ENCODE data around the gene FCN2. TPM values are rescaled to one million over a fixed set of nuclear protein-coding genes. Genes with fewer than 3 reads are reported as not detected.

Gene FCN2
- total RNA-seq, 1 donor from 2014 or later: not detected

DNA sequence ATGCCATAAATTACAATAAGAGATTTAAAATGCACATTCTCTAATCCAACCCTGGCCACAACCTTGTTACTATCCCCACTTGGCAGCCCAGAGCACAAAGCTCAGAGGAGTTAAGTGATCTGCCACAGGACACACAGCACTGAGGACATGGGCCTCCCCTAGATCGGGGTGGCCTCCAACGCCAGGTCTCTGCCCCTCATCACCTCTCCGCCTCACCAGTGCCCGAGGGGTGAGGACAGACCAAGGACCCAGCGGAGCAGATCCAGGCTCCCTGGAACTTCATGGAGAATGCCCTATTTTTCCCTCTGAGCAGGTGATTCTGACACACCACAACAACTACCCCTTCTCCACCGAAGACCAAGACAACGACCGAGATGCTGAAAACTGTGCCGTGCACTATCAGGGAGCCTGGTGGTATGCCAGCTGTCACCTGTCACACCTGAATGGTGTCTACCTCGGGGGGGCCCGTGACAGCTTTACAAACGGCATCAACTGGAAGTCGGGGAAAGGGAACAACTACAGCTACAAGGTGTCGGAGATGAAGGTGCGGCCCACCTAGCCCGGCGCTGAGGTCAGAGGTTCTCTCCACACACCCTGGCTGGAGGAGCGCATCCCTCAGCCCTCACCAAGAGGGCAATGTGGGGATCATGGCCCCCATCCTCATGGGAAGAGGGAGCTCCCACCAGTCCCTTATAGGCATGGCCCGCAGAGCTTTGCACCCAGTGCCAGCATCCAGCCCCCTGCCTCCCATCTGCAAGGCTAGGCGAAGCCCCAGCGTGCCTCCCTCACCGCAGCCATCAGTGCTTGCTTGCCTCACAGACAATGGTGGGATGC is 12.5 kb upstream of the FCN2 start:
- no peak for DNase-seq (ENCODE audit: low spot score in 2 of 2, unreplicated experiment in 2 of 2)
- Mint-ChIP-seq H3K4me1 (no peaks in the 10 kb centered on the region), H3K4me3 (no peak overlapping the region), H3K36me3 (no peaks in the 10 kb centered on the region), H3K27ac (no peak overlapping the region), H3K27me3 (ENCODE audit: low read depth) (peaks cover 15% of the 10 kb centered on the region), H3K9me3 (no peaks in the 10 kb centered on the region)
- TF ChIP-seq, protein P1, sequence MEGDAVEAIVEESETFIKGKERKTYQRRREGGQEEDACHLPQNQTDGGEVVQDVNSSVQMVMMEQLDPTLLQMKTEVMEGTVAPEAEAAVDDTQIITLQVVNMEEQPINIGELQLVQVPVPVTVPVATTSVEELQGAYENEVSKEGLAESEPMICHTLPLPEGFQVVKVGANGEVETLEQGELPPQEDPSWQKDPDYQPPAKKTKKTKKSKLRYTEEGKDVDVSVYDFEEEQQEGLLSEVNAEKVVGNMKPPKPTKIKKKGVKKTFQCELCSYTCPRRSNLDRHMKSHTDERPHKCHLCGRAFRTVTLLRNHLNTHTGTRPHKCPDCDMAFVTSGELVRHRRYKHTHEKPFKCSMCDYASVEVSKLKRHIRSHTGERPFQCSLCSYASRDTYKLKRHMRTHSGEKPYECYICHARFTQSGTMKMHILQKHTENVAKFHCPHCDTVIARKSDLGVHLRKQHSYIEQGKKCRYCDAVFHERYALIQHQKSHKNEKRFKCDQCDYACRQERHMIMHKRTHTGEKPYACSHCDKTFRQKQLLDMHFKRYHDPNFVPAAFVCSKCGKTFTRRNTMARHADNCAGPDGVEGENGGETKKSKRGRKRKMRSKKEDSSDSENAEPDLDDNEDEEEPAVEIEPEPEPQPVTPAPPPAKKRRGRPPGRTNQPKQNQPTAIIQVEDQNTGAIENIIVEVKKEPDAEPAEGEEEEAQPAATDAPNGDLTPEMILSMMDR (IDR thresholded peaks at IDR 0.05; ENCODE audit: unreplicated experiment): no peak

GRCh38 chr9:134868751-134869553 is 11.7 kb upstream of the FCN2 start:
- peaks cover 15% of the 10 kb centered on the region for H3K27me3 Mint-ChIP-seq (ENCODE audit: low read depth)
- no peaks in the 10 kb centered on the region for H3K36me3 Mint-ChIP-seq
- no peak overlapping the region for H3K4me3 Mint-ChIP-seq
- H3K4me1 Mint-ChIP-seq: no peaks in the 10 kb centered on the region
- DNase-seq (ENCODE audit: low spot score in 2 of 2, unreplicated experiment in 2 of 2): no peak
- TF ChIP-seq, protein P1 (IDR thresholded peaks at IDR 0.05; ENCODE audit: unreplicated experiment): no peak
- no peaks in the 10 kb centered on the region for H3K9me3 Mint-ChIP-seq
- H3K27ac Mint-ChIP-seq: no peak overlapping the region

- TF ChIP-seq, protein P1 (IDR thresholded peaks at IDR 0.05; ENCODE audit: unreplicated experiment): no peak
- Mint-ChIP-seq H3K9me3 (peaks cover 6% of the 10 kb centered on the region), H3K36me3 (no peaks in the 10 kb centered on the region), H3K4me3 (no peak overlapping the region), H3K27me3 (ENCODE audit: low read depth) (peaks cover 20% of the 10 kb centered on the region), H3K27ac (no peak overlapping the region), H3K4me1 (no peaks in the 10 kb centered on the region)
- DNase-seq (ENCODE audit: low spot score in 2 of 2, unreplicated experiment in 2 of 2): no peak
Measured at GRCh38 chr9:134869554-134870300, 10.9 kb upstream of the FCN2 start.

GRCh38 chr9:134870301-134870694 is 10.3 kb upstream of the FCN2 start:
- DNase-seq (ENCODE audit: low spot score in 2 of 2, unreplicated experiment in 2 of 2): no peak

More at GRCh38 chr9:134870301-134870694, 10.3 kb upstream of the FCN2 start:
- Mint-ChIP-seq H3K36me3 (no peaks in the 10 kb centered on the region), H3K4me3 (no peak overlapping the region), H3K27me3 (ENCODE audit: low read depth) (peaks cover 23% of the 10 kb centered on the region), H3K4me1 (no peaks in the 10 kb centered on the region), H3K27ac (no peak overlapping the region), H3K9me3 (peaks cover 6% of the 10 kb centered on the region)
- TF ChIP-seq, protein P1 (IDR thresholded peaks at IDR 0.05; ENCODE audit: unreplicated experiment): no peak

All from mesothelial cell of epicardium (in vitro differentiated cells).